Type B pancreatic cell (in vitro differentiated cells): ENCODE results near the gene MTRFR. TPM values are rescaled to one million over a fixed set of nuclear protein-coding genes. Genes with fewer than 3 reads are reported as not detected.
A peak's percentile ranks its signal among the peaks of the same experiment; 100 is the strongest.

Experiments
- DNase-seq: peaks from one replicate; pipeline ENCODE4 v3.0.0; 2021; ENCODE audit warnings: mixed read lengths; ENCODE audit not compliant: unreplicated experiment; ENCODE audit errors: extremely low spot score
- H3K27ac Mint-ChIP-seq: 2 replicates; pipeline ENCODE4 v1.8.0; 2021; ENCODE audit warnings: mild to moderate bottlenecking, mixed read lengths
- H3K27me3 Mint-ChIP-seq: 2 replicates; pipeline ENCODE4 v1.8.0; 2021; ENCODE audit warnings: mixed read lengths
- H3K36me3 Mint-ChIP-seq: 2 replicates; pipeline ENCODE4 v1.8.0; 2021; ENCODE audit warnings: mixed read lengths
- H3K4me1 Mint-ChIP-seq: one replicate; pipeline ENCODE4 v1.8.0; 2021; ENCODE audit warnings: mixed read lengths; ENCODE audit not compliant: unreplicated experiment
- H3K4me3 Mint-ChIP-seq: 2 replicates; pipeline ENCODE4 v1.8.0; 2021; ENCODE audit warnings: mild to moderate bottlenecking, mixed read lengths
- H3K9me3 Mint-ChIP-seq: 2 replicates; pipeline ENCODE4 v1.8.0; 2021; ENCODE audit warnings: mixed read lengths
- CTCF ChIP-seq: fragments of 200-600 bp; sonication (generic); conservative IDR thresholded peaks from 2 replicates; pipeline ENCODE4 v1.5.0; 2021; ENCODE audit warnings: antibody characterized with exemption, mild to moderate bottlenecking
- total RNA-seq: library from RNA; stranded (reverse); gene quantifications from 2 replicates; pipeline ENCODE4 v1.2.1, GENCODE V29; 2021; ENCODE audit warnings: low replicate concordance

Gene MTRFR
- total RNA-seq, 1 donor from 2014 or later: 17.2 TPM

GRCh38 chr12:123223241-123223668, 10.0 kb upstream of the MTRFR start:
- peaks cover 4% of the 10 kb centered on the region for H3K36me3 Mint-ChIP-seq
- no peak overlapping the region for H3K4me3 Mint-ChIP-seq
- H3K9me3 Mint-ChIP-seq: no peaks in the 10 kb centered on the region
- no peak overlapping the region for H3K27ac Mint-ChIP-seq
- no peaks in the 10 kb centered on the region for H3K4me1 Mint-ChIP-seq
- DNase-seq: no peak
- no peaks in the 10 kb centered on the region for H3K27me3 Mint-ChIP-seq
- TF ChIP-seq CTCF: no peak

GRCh38 chr12:123225443-123225842, 7.8 kb upstream of the MTRFR start:
- DNase-seq: no peak
- Mint-ChIP-seq H3K4me3 (no peak overlapping the region), H3K9me3 (no peaks in the 10 kb centered on the region), H3K36me3 (peaks cover 4% of the 10 kb centered on the region), H3K27ac (no peak overlapping the region), H3K27me3 (no peaks in the 10 kb centered on the region), H3K4me1 (no peaks in the 10 kb centered on the region)
- no peak for TF ChIP-seq CTCF

GRCh38 chr12:123227581-123228258, 5.5 kb upstream of the MTRFR start:
- Mint-ChIP-seq H3K27ac (no peak overlapping the region), H3K4me1 (no peaks in the 10 kb centered on the region), H3K4me3 (no peak overlapping the region), H3K36me3 (no peaks in the 10 kb centered on the region), H3K9me3 (no peaks in the 10 kb centered on the region), H3K27me3 (no peaks in the 10 kb centered on the region)
- TF ChIP-seq CTCF: no peak
- DNase-seq: no peak

- Mint-ChIP-seq H3K27ac (no peak overlapping the region), H3K27me3 (no peaks in the 10 kb centered on the region), H3K9me3 (no peaks in the 10 kb centered on the region), H3K4me3 (no peak overlapping the region), H3K36me3 (peaks cover 4% of the 10 kb centered on the region), H3K4me1 (peaks cover 6% of the 10 kb centered on the region)
- TF ChIP-seq CTCF: no peak
- no peak for DNase-seq
Observed at GRCh38 chr12:123229051-123229450, 4.2 kb upstream of the MTRFR start.

GRCh38 chr12:123231931-123232330, 1.3 kb upstream of the MTRFR start:
- H3K27ac Mint-ChIP-seq: peak overlapping the region; percentile 96
- peaks cover 8% of the 10 kb centered on the region for H3K36me3 Mint-ChIP-seq
- H3K4me1 Mint-ChIP-seq: peaks cover 11% of the 10 kb centered on the region
- TF ChIP-seq CTCF: no peak
- peak overlapping the region; percentile 98 for H3K4me3 Mint-ChIP-seq
- no peaks in the 10 kb centered on the region for H3K27me3 Mint-ChIP-seq
- H3K9me3 Mint-ChIP-seq: no peaks in the 10 kb centered on the region
- DNase-seq: no peak
